ENCODE measurements around the gene SLC15A5.

- no peak for TF ChIP-seq POLR2A (IDR thresholded peaks at IDR 0.05)
- no peak for TF ChIP-seq CTCF (IDR thresholded peaks at IDR 0.05)
- TF ChIP-seq POLR2AphosphoS5 (IDR thresholded peaks at IDR 0.05): no peak
Observed at GRCh38 chr12:16260206-16260605, 17.3 kb downstream of the SLC15A5 start.
